GM19035 (cell line): ENCODE measurements around the gene PPP1R1B.
"Not testable (repeated sequence)": the region's sequence is repeated elsewhere in the genome, so short reads cannot be mapped to it uniquely, and the experiment has no call there.

Experiments
- ATAC-seq: cut with Tn5 transposase; IDR thresholded peaks from one replicate; pipeline ENCODE4 v1.9.1; 2021; ENCODE audit not compliant: unreplicated experiment

PPP1R1B gene

GRCh38 chr17:39626171-39627046, at the start of gene PPP1R1B:
PPP1R1B (plus strand) TSS chr17:39626952; CDS start chr17:39627393, 441 bp downstream.
- ATAC-seq: no peak

- ATAC-seq: no peak
Measured at GRCh38 chr17:39578272-39578671, 48.5 kb upstream of the PPP1R1B start.

GRCh38 chr17:39579318-39580081, 47.3 kb upstream of the PPP1R1B start:
- ATAC-seq: no peak

GRCh38 chr17:39580082-39580468, 46.7 kb upstream of the PPP1R1B start:
- ATAC-seq: no peak

GRCh38 chr17:39581071-39581758, 45.5 kb upstream of the PPP1R1B start:
- no peak for ATAC-seq

GRCh38 chr17:39581759-39582085, 45.0 kb upstream of the PPP1R1B start:
- ATAC-seq: no peak

GRCh38 chr17:39582658-39583057, 44.1 kb upstream of the PPP1R1B start:
- no peak for ATAC-seq

GRCh38 chr17:39590180-39590579, 36.6 kb upstream of the PPP1R1B start:
- not testable (repeated sequence) for ATAC-seq

- ATAC-seq: no peak
Measured at GRCh38 chr17:39591958-39592954, 34.5 kb upstream of the PPP1R1B start.

- ATAC-seq: no peak
Measured at GRCh38 chr17:39593371-39593770, 33.4 kb upstream of the PPP1R1B start.

GRCh38 chr17:39595294-39595693, 31.5 kb upstream of the PPP1R1B start:
- ATAC-seq: no peak

- no peak for ATAC-seq
Measured at GRCh38 chr17:39595928-39596510, 30.7 kb upstream of the PPP1R1B start.

GRCh38 chr17:39596543-39597267, 30.0 kb upstream of the PPP1R1B start:
- no peak for ATAC-seq

- no peak for ATAC-seq
Measured at GRCh38 chr17:39597372-39598046, 29.2 kb upstream of the PPP1R1B start.

GRCh38 chr17:39598047-39598481, 28.7 kb upstream of the PPP1R1B start:
- ATAC-seq: no peak

GRCh38 chr17:39598630-39599003, 28.1 kb upstream of the PPP1R1B start:
- ATAC-seq: no peak

GRCh38 chr17:39599004-39599664, 27.6 kb upstream of the PPP1R1B start:
- ATAC-seq: no peak

GRCh38 chr17:39599665-39600231, 27.0 kb upstream of the PPP1R1B start:
- ATAC-seq: no peak
